Measurements from ENCODE around the gene APP. TPM values are rescaled to one million over a fixed set of nuclear protein-coding genes. Genes with fewer than 3 reads are reported as not detected.
A peak's percentile ranks its signal among the peaks of the same experiment; 100 is the strongest.

APP gene
- total and polyA plus RNA-seq, 7 donors, result 37.7 to 118 (median 56.6) TPM

DNA sequence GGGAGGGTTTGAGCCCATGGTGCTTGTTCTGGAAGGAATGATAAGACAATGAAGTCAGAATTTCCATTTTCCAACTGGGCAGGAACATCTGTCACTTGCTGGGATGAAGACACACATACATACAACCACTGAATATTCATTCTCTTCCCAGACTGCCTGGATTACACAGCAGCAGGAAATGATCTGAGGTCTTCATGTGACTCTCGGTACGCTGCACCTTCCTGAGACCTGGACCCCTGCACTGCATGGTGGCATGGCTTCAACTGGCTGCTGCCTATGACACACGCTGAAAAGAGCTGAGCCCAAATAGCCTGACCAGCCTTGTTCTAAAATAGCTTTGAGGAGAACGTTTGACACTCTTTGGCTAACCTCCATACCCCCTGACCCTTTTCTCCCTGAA is 285.2 kb downstream of the APP start:
- no peak overlapping the region for H3K27ac ChIP-seq
- ATAC-seq (no peak), DNase-seq (no peak)
- TF ChIP-seq, protein P1, sequence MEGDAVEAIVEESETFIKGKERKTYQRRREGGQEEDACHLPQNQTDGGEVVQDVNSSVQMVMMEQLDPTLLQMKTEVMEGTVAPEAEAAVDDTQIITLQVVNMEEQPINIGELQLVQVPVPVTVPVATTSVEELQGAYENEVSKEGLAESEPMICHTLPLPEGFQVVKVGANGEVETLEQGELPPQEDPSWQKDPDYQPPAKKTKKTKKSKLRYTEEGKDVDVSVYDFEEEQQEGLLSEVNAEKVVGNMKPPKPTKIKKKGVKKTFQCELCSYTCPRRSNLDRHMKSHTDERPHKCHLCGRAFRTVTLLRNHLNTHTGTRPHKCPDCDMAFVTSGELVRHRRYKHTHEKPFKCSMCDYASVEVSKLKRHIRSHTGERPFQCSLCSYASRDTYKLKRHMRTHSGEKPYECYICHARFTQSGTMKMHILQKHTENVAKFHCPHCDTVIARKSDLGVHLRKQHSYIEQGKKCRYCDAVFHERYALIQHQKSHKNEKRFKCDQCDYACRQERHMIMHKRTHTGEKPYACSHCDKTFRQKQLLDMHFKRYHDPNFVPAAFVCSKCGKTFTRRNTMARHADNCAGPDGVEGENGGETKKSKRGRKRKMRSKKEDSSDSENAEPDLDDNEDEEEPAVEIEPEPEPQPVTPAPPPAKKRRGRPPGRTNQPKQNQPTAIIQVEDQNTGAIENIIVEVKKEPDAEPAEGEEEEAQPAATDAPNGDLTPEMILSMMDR (IDR thresholded peaks at IDR 0.05), result no peak
- H3K9me3 ChIP-seq, result no peaks in the 10 kb centered on the region
- H3K4me3 ChIP-seq, result no peak overlapping the region
- no peaks in the 10 kb centered on the region for H3K27me3 ChIP-seq (ENCODE audit: insufficient read depth in 3 of 3, low read length in 2 of 3)
- H3K4me1 ChIP-seq, result no peaks in the 10 kb centered on the region
- WGBS, 3 donors, result 46 to 58% (median 57%) methylated on average over 4 of the region's 4 CpGs
- H3K36me3 ChIP-seq (ENCODE audit: insufficient read depth in 1 of 2, low read depth in 1 of 2), result no peaks in the 10 kb centered on the region
- intact Hi-C loops (cut with DNase I), result no loop called here

DNA sequence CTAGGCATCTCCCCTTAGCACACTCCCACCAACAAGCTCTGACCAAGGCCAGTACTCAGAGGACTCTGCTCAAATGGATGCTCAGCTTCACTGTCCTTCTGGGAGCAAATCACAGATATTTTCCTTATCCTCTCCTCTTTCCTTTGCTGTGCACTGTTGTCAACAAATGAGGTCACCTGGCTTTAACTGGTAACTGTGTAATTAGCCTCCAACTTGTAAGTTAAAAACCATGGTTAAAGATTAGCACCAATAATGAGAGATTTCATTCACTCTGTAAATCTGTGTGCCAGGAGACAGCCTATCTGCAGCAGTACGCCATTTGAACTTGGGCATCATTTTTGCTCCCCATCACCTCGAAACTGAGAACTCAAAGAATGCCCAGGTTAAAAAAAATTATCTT is 286.3 kb downstream of the APP start:
- ATAC-seq, result no peak
- WGBS, 3 donors, result 94 to 96% (median 94%) methylated on average over 2 of the region's 2 CpGs
- no peak for DNase-seq
- H3K27ac ChIP-seq, result no peak overlapping the region
- H3K27me3 ChIP-seq (ENCODE audit: insufficient read depth in 3 of 3, low read length in 2 of 3), result no peaks in the 10 kb centered on the region
- no peaks in the 10 kb centered on the region for H3K36me3 ChIP-seq (ENCODE audit: insufficient read depth in 1 of 2, low read depth in 1 of 2)
- no peaks in the 10 kb centered on the region for H3K4me1 ChIP-seq
- TF ChIP-seq, protein P1 (IDR thresholded peaks at IDR 0.05), result no peak
- intact Hi-C loops (cut with DNase I), result loop anchor here (5.0 kb wide), 2 partner anchors 288 to 833 kb away; partner anchors contain the start of gene APP (in 1 of the 2)
- H3K4me3 ChIP-seq, result no peak overlapping the region
- H3K9me3 ChIP-seq, result no peaks in the 10 kb centered on the region

DNA sequence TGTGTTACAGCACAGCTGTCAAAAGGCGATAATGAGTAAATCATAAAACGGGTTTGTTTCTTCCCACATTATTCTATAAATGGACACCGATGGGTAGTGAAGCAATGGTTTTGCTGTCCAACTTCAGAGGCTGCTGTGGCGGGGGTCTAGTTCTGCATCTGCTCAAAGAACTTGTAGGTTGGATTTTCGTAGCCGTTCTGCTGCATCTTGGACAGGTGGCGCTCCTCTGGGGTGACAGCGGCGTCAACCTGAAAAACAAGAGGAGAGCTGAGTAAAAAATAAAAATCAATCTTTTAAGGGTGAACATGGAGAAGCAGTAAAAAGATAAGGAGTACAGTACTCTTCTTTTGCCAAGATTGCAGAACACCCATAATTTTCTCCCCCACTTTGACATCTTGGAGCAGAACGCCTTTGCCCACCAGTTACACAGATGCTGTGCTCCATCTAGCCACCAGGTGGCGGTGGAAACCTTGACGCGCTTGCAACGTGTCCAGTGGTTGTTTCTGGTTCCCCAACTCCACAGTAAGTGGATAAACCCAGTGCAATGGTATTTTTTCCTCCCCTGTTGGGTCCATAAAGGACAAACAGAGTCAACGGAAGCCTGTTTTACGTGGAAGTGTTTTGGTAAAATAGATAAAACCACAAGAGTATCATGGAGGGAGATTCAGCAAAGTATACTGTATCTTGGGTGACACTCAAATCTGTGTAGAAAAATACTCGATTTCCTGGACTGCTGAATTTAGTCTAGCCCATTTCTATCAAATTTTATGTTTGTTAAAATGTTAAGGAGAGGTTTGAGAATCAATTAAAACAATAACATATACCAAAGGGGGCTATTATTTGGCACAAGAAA is 288.8 kb downstream of the APP start:
- Histone ChIP-seq H3K9me3 (no peaks in the 10 kb centered on the region), H3K27me3 (ENCODE audit: insufficient read depth in 3 of 3, low read length in 2 of 3) (no peaks in the 10 kb centered on the region), H3K4me1 (no peaks in the 10 kb centered on the region), H3K36me3 (ENCODE audit: insufficient read depth in 1 of 2, low read depth in 1 of 2) (no peaks in the 10 kb centered on the region), H3K4me3 (no peak overlapping the region), H3K27ac (no peak overlapping the region)
- ATAC-seq, result peak; percentile 72 to 86 (median 74)
- intact Hi-C loops (cut with DNase I), result loop anchor here (2.0 to 5.0 kb wide), 3 partner anchors 289 to 836 kb away; partner anchors contain the start of gene APP (in 2 of the 2)
- 61 to 65% (median 62%) methylated on average over 17 of the region's 17 CpGs for WGBS, 3 donors
- DNase-seq, result peak; percentile 59 to 82
- TF ChIP-seq, protein P1 (IDR thresholded peaks at IDR 0.05), result peak; percentile 97

DNA sequence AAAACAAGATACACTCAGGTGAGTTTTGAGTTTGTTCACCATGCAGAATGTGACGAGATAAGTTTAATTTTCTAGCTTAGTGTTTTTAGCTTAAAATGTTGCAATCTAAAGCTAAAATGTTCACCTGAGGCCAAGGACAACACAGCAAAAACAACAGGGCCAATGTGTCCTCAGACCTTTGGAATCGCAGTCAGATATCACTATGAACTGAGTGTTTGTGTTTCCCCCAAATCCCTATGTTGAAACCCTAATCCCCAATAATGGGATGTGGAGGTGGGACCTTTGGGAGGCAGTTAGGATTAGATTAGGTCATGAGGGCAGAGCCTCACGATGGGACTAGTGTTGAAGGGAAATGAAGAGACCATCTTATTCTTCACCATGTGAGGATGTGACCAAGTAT is 291.4 kb downstream of the APP start:
- 86 to 90% (median 89%) methylated on average over 3 of the region's 3 CpGs for WGBS, 3 donors
- intact Hi-C loops (cut with DNase I), result no loop called here

More for the DNA sequence above, 291.4 kb downstream of the APP start:
- no peak overlapping the region for H3K27ac ChIP-seq
- ATAC-seq, result no peak
- no peaks in the 10 kb centered on the region for H3K9me3 ChIP-seq
- H3K27me3 ChIP-seq (ENCODE audit: insufficient read depth in 3 of 3, low read length in 2 of 3), result no peaks in the 10 kb centered on the region
- no peak for DNase-seq
- no peaks in the 10 kb centered on the region for H3K4me1 ChIP-seq
- H3K36me3 ChIP-seq (ENCODE audit: insufficient read depth in 1 of 2, low read depth in 1 of 2), result no peaks in the 10 kb centered on the region
- TF ChIP-seq, protein P1 (IDR thresholded peaks at IDR 0.05), result no peak
- no peak overlapping the region for H3K4me3 ChIP-seq

Data from psoas muscle (tissue), 8 donors.